Fibroblast of villous mesenchyme (primary cell): Measurements from ENCODE around the gene MT1F. TPM values are rescaled to one million over a fixed set of nuclear protein-coding genes. Genes with fewer than 3 reads are reported as not detected.

Source experiments
- DNase-seq: peaks from one replicate; pipeline ENCODE4 v3.0.0-alpha.2; 2010; ENCODE audit warnings: low read depth
- H3K4me3 ChIP-seq: 2 replicates; pipeline ENCODE4 v1.5.1; 2011; ENCODE audit warnings: low read depth, mild to moderate bottlenecking, low read length
- CTCF ChIP-seq: IDR thresholded peaks from 2 replicates; pipeline ENCODE4 v1.5.1; 2012; ENCODE audit warnings: low read depth, mild to moderate bottlenecking, low read length; ENCODE audit not compliant: insufficient read depth
- total RNA-seq: library from RNA; depleted of rRNA; stranded (reverse); fragments of >200 nt; gene quantifications from 2 replicates; pipeline ENCODE4 v1.2.3, GENCODE V29; 2012

Gene MT1F
- total RNA-seq, 1 donor, result not detected

GRCh38 chr16:56626685-56627084, 31.1 kb upstream of the MT1F start:
- no peak for TF ChIP-seq CTCF

GRCh38 chr16:56628486-56629350, 29.0 kb upstream of the MT1F start:
- no peak for TF ChIP-seq CTCF
- no peak for DNase-seq
- no peak overlapping the region for H3K4me3 ChIP-seq

More at GRCh38 chr16:56626685-56627084, 31.1 kb upstream of the MT1F start:
- peak overlapping the region; percentile 67 for H3K4me3 ChIP-seq
- no peak for DNase-seq

DNA sequence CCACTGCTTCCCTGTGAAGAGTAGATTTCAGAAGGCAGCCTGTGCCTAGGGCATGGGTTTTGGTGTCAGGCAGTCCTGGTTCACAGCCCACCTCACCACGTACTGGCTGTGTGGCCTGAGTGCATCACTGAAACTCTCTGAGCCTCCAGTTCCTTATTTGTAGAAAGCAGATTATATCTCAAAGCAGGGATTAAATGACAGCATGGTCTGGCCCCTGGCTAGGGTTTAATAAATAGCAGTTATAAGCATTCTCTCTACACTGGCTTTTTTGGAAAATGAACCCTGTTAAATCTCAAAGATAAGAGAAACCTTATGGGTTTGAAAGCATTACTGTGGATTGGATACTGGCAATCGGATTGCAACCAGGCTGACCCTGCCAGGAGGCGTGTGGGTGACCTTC, 28.2 kb upstream of the MT1F start:
- peak; percentile 21 for DNase-seq
- TF ChIP-seq CTCF, result no peak
- no peak overlapping the region for H3K4me3 ChIP-seq

DNA sequence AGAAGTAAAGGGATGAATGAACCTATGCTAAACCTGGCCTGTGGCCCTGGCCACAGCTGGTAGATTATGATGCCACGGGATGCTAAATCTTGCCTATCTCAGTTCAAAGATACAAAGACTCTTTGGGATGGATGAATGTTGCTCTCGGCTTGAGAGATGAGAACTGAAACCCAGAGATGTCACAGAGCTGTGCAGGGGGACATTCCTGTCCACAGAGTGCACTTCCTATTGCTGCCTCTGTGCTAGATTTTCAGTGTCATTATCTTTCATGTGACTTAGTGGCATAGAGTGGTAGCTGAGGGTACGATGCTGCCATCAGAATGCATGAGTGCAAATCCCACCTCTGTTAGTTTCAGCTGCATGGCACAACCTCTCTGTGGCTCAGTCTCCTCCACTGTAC, 27.6 kb upstream of the MT1F start:
- TF ChIP-seq CTCF, result no peak
- no peak for DNase-seq
- no peak overlapping the region for H3K4me3 ChIP-seq

GRCh38 chr16:56631197-56631596, 26.6 kb upstream of the MT1F start:
- H3K4me3 ChIP-seq, result no peak overlapping the region
- no peak for DNase-seq
- no peak for TF ChIP-seq CTCF

DNA sequence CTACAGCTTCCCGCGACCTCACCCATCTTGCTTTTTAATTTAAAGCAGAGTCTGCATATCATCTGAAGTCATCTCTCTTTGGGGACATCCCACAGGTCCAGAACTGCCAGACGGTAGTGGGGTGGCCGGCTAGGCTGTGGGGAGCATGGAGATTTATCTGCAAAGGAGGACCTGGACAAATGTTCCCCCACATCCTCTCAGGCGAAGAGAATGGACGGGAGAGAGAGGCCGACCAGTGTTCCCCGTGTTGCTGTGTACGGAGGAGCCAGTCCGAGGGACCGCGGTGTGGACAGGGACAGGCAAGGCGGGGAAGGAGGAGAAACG, 26.0 kb upstream of the MT1F start:
- no peak for DNase-seq
- peak overlapping the region; percentile 46 for H3K4me3 ChIP-seq
- TF ChIP-seq CTCF, result no peak
